SU-DHL-6 (cell line): ENCODE data around the gene ZNF568.

Experiments used
- H2AFZ ChIP-seq: fragments of 200-600 bp; sonication (generic); 2 replicates; pipeline ENCODE4 v1.6.1; 2014; ENCODE audit warnings: low read depth, mild to moderate bottlenecking, moderate library complexity, mixed read lengths, antibody characterized with exemption, low read length; ENCODE audit not compliant: severe bottlenecking
- H3F3A ChIP-seq: fragments of 200-600 bp; shearing (Covaris generic); 2 replicates; pipeline ENCODE4 v1.6.0; 2016; ENCODE audit warnings: antibody characterized with exemption, mild to moderate bottlenecking; ENCODE audit not compliant: insufficient read depth
- H3K27ac ChIP-seq: fragments of 200-600 bp; sonication (generic); 2 replicates; pipeline ENCODE4 v1.5.1; 2016; ENCODE audit warnings: low read depth, mild to moderate bottlenecking, low read length, moderate library complexity, mixed read lengths
- H3K27me3 ChIP-seq: fragments of 200-600 bp; sonication (generic), shearing (Covaris generic); 2 replicates; pipeline ENCODE4 v1.6.0; 2014; ENCODE audit warnings: mild to moderate bottlenecking, low read length
- H3K36me3 ChIP-seq: fragments of 200-600 bp; sonication (generic); 2 replicates; pipeline ENCODE4 v1.6.1; 2014; ENCODE audit warnings: mild to moderate bottlenecking, low read length, mixed read lengths
- H3K4me2 ChIP-seq: fragments of 300-600, 200-600 bp; shearing (Covaris generic), sonication (generic); 2 replicates; pipeline ENCODE4 v1.6.0; 2014; ENCODE audit warnings: low read length, low read depth, mild to moderate bottlenecking; ENCODE audit not compliant: poor library complexity, severe bottlenecking
- H3K4me3 ChIP-seq: fragments of 200-600 bp; sonication (generic); 2 replicates; pipeline ENCODE4 v1.5.1; 2014; ENCODE audit warnings: antibody characterized with exemption, low read length, mild to moderate bottlenecking, mixed read lengths; ENCODE audit not compliant: insufficient read depth, poor library complexity, severe bottlenecking
- H3K79me2 ChIP-seq: fragments of 200-600 bp; sonication (generic); 2 replicates; pipeline ENCODE4 v1.6.1; 2014; ENCODE audit warnings: mild to moderate bottlenecking, low read length, moderate library complexity; ENCODE audit not compliant: insufficient read depth
- H3K9ac ChIP-seq: fragments of 200-600 bp; sonication (generic); 2 replicates; pipeline ENCODE4 v1.7.0; 2014; ENCODE audit warnings: mild to moderate bottlenecking, low read length
- H3K9me2 ChIP-seq: fragments of 200-600 bp; sonication (generic); replicated peaks from 2 replicates; pipeline ENCODE4 v1.6.1; 2014; ENCODE audit warnings: low read length; ENCODE audit not compliant: insufficient read depth
- H3K9me3 ChIP-seq: fragments of 200-600 bp; sonication (generic); 2 replicates; pipeline ENCODE4 v1.6.1; 2014; ENCODE audit warnings: low read length, mixed read lengths; ENCODE audit not compliant: insufficient read depth
- H4K20me1 ChIP-seq: fragments of 200-600 bp; sonication (generic); 2 replicates; pipeline ENCODE4 v1.6.1; 2014; ENCODE audit warnings: low read depth, mild to moderate bottlenecking, antibody characterized with exemption, low read length, moderate library complexity, mixed read lengths
- CTCF ChIP-seq: fragments of 200-600 bp; sonication (generic); IDR thresholded peaks from one replicate; pipeline ENCODE4 v1.5.1; 2017; ENCODE audit warnings: antibody characterized with exemption, mild to moderate bottlenecking, low read length, moderate library complexity; ENCODE audit not compliant: insufficient read depth, poor library complexity, severe bottlenecking
- EZH2phosphoT487 ChIP-seq: fragments of 200-600 bp; sonication (generic), shearing (Covaris generic); conservative IDR thresholded peaks from 2 replicates; pipeline ENCODE4 v1.6.1; 2018; ENCODE audit warnings: mild to moderate bottlenecking, antibody characterized with exemption, low read length, moderate library complexity, mixed read lengths

Gene ZNF568

GRCh38 chr19:37045140-37045539 is 129.0 kb downstream of the ZNF568 start:
- no peaks in the 10 kb centered on the region for H3K27me3 ChIP-seq
- H3K27ac ChIP-seq, result no peak overlapping the region
- no peaks in the 10 kb centered on the region for H4K20me1 ChIP-seq
- H3K36me3 ChIP-seq, result no peaks in the 10 kb centered on the region
- no peak overlapping the region for H3K4me3 ChIP-seq
- H3K9me3 ChIP-seq, result no peaks in the 10 kb centered on the region
- no peak overlapping the region for H2AFZ ChIP-seq
- no peaks in the 10 kb centered on the region for H3K79me2 ChIP-seq
- H3F3A ChIP-seq, result no peaks in the 10 kb centered on the region
- H3K9ac ChIP-seq, result no peak overlapping the region
- H3K4me2 ChIP-seq, result no peak overlapping the region
- TF ChIP-seq CTCF (no peak), EZH2phosphoT487 (no peak)
- no peaks in the 10 kb centered on the region for H3K9me2 ChIP-seq
